GM21723 (cell line): ENCODE results near the gene CTNNA1.

Source experiments
- ATAC-seq: cut with Tn5 transposase; IDR thresholded peaks from one replicate; pipeline ENCODE4 v1.9.1; 2021; ENCODE audit warnings: mild to moderate bottlenecking, moderate library complexity; ENCODE audit not compliant: unreplicated experiment

Gene CTNNA1

GRCh38 chr5:138926688-138927448, 173.6 kb downstream of the CTNNA1 start:
- ATAC-seq = no peak

DNA sequence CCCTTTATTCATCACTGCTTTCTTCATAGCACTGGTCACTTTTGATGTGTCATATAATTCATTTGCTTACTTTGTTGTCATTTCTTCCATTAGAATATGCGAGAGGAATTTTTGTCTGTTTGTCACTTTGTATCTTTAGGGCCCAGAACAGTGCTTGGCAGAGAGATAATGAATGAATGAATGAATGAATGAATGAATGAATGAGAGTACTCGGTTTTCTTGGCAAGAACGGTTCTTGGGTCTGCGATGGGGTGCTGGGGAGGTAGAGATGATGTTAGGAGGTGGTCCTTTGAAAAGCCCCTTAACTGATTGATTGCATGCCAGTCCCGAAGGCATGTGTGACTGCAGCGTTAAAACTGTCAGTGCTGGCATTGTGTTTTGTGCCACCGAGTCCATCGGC, 174.3 kb downstream of the CTNNA1 start:
- no peak for ATAC-seq

- no peak for ATAC-seq
These were observed 174.8 kb downstream of the CTNNA1 start for GRCh38 chr5:138927979-138928378.

- ATAC-seq = no peak
These were observed 176.3 kb downstream of the CTNNA1 start for GRCh38 chr5:138929571-138929955.

DNA sequence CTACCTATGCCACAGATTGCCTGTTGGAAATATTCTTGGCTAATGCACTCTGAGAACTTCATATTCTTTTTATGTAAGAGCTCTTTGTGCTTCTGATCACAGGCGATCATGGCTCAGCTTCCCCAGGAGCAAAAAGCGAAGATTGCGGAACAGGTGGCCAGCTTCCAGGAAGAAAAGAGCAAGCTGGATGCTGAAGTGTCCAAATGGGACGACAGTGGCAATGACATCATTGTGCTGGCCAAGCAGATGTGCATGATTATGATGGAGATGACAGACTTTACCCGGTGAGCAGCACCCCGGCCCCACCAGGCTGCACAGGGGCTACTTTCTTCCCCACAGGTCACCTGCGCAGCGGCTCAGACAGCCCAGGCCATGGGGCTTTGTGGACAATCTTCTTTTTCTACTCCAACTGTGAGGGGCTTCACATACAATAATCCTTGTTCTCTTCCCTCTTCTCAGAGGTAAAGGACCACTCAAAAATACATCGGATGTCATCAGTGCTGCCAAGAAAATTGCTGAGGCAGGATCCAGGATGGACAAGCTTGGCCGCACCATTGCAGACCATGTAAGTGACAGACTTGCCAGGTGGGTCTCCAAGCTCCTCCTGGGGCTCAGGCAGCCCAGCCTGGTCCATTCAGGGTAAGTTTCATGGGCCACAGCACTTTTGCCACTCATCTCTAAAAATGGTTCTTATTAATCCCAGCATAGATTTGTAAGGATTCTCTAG, 177.3 kb downstream of the CTNNA1 start:
- no peak for ATAC-seq

DNA sequence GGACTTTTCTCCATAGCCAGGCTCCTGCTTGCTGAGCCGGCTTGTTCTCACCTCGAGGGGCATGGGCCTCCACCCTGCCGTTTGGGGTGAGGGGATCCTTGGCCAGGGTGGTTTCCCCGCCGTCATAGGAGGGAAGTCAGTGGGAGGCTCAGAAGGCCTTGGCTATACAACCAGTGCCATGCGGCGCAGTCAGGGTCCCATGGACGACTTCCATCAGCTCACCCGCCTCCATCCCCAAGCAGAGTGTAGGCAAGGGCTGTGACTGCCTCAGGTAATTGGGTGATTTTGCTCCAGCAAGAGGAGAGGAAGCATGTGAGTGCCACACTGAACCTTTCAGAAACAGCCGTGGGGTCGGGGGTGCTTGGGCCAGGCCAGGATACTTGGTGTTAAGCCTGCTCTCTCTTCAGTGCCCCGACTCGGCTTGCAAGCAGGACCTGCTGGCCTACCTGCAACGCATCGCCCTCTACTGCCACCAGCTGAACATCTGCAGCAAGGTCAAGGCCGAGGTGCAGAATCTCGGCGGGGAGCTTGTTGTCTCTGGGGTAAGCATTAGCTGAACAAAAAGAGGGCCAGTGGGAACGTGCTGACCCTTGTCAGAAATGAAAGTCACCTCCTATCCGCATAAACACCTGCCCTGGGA, 179.1 kb downstream of the CTNNA1 start:
- ATAC-seq = no peak

DNA sequence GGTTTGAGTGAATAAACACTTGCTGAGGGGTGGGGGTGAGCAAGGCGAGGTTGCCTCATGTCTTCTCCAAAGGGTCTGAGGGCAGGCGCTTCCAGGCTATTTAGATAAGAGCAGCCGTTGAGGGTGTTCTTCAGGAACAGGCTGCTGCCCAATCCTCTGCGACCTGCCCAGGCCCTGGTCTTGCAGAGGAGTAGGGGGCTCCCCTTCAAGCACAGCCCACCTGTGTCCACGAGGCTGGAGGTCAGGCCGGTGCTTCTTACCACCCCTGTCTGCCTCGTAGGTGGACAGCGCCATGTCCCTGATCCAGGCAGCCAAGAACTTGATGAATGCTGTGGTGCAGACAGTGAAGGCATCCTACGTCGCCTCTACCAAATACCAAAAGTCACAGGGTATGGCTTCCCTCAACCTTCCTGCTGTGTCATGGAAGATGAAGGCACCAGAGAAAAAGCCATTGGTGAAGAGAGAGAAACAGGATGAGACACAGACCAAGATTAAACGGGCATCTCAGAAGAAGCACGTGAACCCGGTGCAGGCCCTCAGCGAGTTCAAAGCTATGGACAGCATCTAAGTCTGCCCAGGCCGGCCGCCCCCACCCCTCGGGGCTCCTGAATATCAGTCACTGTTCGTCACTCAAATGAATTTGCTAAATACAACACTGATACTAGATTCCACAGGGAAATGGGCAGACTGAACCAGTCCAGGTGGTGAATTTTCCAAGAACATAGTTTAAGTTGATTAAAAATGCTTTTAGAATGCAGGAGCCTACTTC, 180.5 kb downstream of the CTNNA1 start:
- no peak for ATAC-seq

- no peak for ATAC-seq
These were observed 181.7 kb downstream of the CTNNA1 start for GRCh38 chr5:138934971-138935370.

- no peak for ATAC-seq
These were observed 182.2 kb downstream of the CTNNA1 start for GRCh38 chr5:138935466-138935865.

DNA sequence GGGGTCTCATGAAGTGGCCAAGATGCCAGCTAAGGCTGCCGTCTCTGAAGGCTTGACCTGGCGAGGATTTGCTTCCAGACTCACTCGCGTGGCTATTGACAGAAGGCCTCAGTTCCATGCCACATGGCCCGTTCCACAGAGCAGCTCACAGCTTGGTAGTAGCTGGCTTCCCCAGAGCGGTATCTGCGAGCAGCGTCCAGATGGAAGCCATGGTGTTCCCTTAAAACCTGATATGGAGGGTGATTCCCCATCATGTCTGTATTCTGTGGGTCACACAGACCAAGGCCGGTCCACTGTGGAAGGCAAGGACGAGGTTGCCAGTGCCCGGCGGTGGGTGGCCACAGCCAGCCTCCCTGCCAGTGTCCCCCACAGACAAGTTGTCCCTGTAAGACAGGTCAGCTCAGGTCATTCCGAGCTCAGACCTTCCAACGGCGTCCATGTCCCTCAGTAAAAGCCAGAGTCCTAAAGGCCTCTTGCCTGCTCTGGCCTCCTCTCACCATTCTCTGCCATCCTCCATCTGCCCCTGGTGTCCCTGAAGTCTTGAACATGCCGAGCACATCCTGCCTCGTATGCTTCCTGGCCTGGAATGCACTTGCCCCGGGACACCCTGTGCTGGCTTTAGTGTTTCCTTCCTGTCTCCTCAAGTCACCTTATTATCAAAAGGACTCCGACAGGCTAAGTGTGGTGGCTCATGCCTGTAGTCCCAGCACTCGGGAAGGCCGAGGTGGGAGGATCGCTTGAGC, 183.2 kb downstream of the CTNNA1 start:
- no peak for ATAC-seq

DNA sequence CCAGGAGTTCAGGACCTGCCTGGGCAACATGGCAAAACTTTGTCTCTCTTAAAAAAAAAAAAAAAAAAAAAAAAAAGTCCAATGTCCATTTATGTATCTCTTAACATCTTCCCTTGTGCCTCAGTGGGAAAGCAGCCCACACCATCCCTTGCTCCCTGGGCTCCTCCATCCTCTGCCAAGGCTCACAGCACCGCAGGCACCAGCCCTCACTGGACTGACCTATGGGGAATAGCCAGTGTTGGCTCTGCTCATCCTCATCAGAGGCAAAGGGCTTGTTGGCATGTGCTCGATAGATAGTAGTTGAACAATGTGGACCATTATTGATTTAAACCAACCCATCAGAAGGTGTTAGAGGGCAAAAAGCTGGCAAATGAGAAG, 183.7 kb downstream of the CTNNA1 start:
- no peak for ATAC-seq

GRCh38 chr5:138937392-138938387, 184.5 kb downstream of the CTNNA1 start:
- ATAC-seq = no peak

- no peak for ATAC-seq
These were observed 185.3 kb downstream of the CTNNA1 start for GRCh38 chr5:138938526-138938925.

DNA sequence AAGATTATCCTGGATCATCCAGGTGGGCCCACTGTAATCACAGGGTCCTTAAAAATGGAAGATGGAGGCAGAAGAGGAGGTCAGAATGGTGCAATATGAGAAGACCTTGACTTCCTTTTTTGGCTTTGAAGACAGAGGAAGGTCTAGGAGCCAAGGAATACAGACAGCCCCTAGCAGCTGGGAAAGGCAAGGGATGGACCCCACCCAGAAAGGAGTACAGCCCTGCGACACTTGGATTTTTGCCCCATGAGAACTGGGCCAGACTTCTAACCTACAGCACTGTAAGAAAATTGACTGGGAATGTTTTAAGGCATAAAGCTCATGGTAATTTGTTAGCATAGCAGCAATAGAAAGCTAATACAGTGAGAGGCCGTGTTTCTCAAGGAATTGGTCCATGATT, 188.8 kb downstream of the CTNNA1 start:
- no peak for ATAC-seq

DNA sequence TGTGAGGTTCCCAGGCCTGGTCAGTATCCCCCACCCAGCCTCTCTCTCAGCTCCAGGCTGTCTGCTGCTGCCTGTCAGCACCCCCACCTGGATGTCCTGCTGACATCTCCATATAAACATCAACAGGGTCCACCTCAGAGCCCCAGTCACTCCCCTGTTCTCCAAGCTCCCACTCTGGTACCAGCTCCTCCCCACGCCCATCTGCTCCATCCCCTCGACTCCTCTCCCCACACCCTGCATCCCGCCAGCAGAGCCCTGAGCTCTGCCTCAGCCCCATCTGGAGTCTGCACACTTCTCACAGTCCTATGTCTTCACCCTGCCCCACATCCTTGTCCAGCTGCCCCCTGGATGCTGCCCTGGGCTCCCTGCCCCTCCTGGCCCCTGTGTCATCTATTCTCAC, 189.6 kb downstream of the CTNNA1 start:
- no peak for ATAC-seq

GRCh38 chr5:138943599-138944173, 190.5 kb downstream of the CTNNA1 start:
- no peak for ATAC-seq

- no peak for ATAC-seq
These were observed 191.5 kb downstream of the CTNNA1 start for GRCh38 chr5:138944527-138945322.
